ENCODE data around the gene DENND4A.
"Not testable (repeated sequence)": the region's sequence is repeated elsewhere in the genome, so short reads cannot be mapped to it uniquely, and the experiment has no call there.

DENND4A gene

DNA sequence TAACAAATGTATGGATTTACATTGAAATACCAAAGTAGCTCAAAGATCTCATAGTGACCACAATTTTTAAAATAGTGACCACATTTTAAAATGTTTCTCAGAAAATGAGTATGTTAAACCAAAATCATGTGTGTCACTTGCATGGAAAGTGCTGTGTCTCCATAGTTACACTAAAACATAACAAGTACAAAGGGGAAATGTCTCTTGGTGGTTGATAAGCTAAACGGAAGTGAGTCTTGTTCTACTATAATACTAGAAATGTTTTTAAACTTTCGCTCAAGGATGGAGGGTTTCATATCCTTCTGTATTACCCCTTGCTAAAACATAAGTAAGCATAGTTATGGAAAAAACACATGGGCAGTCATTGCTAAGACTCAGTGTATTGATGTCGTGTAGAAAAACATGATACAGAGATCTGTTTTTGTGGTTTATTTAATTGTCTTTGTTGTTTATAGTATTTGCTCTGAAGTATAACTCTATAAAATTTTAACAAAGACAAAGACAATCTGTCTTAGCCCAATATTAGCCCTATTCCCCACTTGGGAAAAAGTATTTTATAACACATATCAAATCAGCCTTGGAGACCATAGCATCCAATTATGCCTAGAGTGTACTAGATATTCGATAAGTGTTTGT, 27.0 kb upstream of the DENND4A start:
- DNase-seq (ENCODE audit: low read depth): peak; percentile 89

DNA sequence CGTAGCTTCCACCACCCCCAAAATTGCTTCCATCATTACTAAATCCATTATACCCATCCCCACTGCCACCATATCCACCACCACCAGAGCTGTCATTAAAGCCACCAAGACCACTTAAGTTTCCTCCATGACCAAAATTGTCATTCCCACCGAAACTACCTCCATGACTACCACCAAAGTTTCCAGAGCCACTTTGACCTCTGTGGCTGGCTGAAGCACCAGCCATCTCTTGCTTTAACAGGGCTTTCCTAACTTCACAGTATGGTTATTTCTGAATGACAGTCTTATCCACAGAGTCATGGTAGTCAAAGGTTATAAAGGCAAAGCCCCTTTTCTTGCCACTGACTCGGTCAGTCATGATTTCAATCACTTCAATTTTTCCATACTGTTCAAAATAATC, 24.3 kb upstream of the DENND4A start:
- H3K4me3 ChIP-seq (ENCODE audit: low read depth, low read length): no peak overlapping the region
- DNase-seq (ENCODE audit: low read depth): no peak
- TF ChIP-seq, protein P1, sequence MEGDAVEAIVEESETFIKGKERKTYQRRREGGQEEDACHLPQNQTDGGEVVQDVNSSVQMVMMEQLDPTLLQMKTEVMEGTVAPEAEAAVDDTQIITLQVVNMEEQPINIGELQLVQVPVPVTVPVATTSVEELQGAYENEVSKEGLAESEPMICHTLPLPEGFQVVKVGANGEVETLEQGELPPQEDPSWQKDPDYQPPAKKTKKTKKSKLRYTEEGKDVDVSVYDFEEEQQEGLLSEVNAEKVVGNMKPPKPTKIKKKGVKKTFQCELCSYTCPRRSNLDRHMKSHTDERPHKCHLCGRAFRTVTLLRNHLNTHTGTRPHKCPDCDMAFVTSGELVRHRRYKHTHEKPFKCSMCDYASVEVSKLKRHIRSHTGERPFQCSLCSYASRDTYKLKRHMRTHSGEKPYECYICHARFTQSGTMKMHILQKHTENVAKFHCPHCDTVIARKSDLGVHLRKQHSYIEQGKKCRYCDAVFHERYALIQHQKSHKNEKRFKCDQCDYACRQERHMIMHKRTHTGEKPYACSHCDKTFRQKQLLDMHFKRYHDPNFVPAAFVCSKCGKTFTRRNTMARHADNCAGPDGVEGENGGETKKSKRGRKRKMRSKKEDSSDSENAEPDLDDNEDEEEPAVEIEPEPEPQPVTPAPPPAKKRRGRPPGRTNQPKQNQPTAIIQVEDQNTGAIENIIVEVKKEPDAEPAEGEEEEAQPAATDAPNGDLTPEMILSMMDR (IDR thresholded peaks at IDR 0.05; ENCODE audit: insufficient read depth, low read depth, low read length, missing control alignments): no peak

More for the DNA sequence above, 27.0 kb upstream of the DENND4A start:
- H3K4me3 ChIP-seq (ENCODE audit: low read depth, low read length): no peak overlapping the region
- TF ChIP-seq, protein P1 (IDR thresholded peaks at IDR 0.05; ENCODE audit: insufficient read depth, low read depth, low read length, missing control alignments): no peak

DNA sequence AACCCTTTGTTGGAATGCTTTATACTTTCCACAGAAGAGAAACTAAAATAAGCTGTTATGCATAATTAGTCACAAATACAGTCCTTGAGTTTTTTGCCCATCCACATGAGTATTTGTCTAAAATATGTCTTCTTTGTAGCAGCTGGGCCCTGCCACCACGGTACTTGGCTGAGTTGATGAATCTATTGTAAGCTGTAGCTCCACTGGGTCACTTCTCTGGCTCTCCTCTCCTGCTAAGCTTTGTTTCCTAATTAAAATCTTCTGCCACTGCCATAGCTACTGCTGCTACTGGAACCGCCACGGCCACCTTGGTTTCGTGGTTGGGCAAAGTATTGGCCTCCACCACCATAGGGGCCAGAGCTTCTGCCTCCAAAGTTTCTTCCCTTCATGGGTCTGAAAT, 23.9 kb upstream of the DENND4A start:
- not testable (repeated sequence) for H3K4me3 ChIP-seq (ENCODE audit: low read depth, low read length); DNase-seq (ENCODE audit: low read depth)

DNA sequence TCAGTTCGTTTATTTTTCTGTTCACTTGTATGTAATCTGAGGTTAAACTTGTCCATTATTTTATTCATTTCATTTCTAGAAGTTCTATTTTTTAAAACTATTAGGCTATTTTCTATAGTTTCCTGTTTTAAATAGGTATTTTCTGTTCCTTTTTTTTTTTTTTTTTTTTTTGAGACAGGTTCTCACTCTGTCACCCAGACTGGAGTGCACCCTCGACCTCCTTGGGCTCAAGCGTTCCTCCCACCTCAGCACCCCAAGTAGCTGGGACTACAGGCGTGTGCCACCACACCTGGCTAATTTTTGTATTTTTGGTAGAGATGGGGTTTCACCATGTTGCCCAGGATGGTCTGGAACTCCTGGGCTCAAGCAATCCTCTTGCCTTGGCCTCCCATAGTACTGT, 22.2 kb upstream of the DENND4A start:
- H3K4me3 ChIP-seq (ENCODE audit: low read depth, low read length): not testable (repeated sequence)
- DNase-seq (ENCODE audit: low read depth): peak; percentile 57

DNA sequence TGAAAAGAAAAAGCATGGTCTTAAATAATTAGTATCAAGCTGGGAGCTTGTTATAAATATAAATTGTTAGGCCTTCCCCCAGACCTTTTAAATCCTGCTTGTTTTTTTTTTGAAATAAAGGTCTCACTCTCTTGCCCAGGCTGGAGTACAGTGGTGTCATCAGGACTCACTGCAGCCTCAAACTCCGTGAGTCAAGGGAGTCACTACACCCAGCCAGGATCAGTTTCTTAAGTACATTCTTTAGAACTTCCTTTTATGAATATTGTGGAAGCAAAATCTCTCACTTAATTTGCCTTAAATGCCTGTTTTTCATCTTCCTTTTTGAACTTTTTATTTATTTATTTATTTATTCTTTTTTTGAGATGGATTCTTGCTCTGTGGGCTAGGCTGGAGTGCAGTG, 20.8 kb upstream of the DENND4A start:
- DNase-seq (ENCODE audit: low read depth): no peak
- TF ChIP-seq, protein P1 (IDR thresholded peaks at IDR 0.05; ENCODE audit: insufficient read depth, low read depth, low read length, missing control alignments): no peak
- no peak overlapping the region for H3K4me3 ChIP-seq (ENCODE audit: low read depth, low read length)

DNA sequence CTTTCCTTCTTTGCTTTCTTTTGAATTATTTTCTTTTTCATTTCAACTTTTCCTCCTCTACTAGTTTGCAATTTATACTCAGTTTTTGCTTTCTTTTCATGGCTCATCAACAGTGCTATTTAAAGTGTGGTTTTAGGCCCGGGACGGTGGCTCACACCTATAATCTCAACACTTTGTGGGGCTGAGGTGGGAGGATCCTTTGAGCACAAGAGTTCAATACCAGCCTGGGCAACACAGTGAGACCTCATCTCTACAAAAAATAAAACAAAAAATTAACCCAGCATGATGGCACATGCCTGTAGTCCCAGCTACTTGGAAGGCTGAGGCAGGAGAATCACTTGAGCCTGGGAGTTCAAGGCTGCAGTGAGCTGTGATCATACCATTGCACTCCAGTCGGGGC, 20.4 kb upstream of the DENND4A start:
- H3K4me3 ChIP-seq (ENCODE audit: low read depth, low read length): no peak overlapping the region
- TF ChIP-seq, protein P1 (IDR thresholded peaks at IDR 0.05; ENCODE audit: insufficient read depth, low read depth, low read length, missing control alignments): no peak
- no peak for DNase-seq (ENCODE audit: low read depth)

DNA sequence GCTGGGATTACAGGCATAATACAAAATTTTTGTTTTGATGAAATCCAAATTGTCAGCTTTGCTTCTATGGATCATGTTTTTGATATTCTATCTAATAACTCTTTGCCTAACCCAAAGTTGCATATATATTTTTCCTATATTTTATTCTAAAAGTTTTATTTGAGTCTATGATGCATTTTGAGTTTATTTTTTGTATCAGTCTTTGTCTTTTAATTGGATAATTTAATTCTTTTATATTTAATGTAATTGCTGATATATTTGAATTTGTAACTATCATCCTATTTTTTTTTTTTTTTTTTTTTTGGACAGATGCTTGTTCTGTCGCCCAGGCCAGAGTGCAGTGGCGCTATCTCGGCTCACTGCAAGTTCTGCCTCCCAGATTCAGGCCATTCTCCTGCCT, 19.7 kb upstream of the DENND4A start:
- DNase-seq (ENCODE audit: low read depth): no peak
- TF ChIP-seq, protein P1 (IDR thresholded peaks at IDR 0.05; ENCODE audit: insufficient read depth, low read depth, low read length, missing control alignments): no peak
- no peak overlapping the region for H3K4me3 ChIP-seq (ENCODE audit: low read depth, low read length)

DNA sequence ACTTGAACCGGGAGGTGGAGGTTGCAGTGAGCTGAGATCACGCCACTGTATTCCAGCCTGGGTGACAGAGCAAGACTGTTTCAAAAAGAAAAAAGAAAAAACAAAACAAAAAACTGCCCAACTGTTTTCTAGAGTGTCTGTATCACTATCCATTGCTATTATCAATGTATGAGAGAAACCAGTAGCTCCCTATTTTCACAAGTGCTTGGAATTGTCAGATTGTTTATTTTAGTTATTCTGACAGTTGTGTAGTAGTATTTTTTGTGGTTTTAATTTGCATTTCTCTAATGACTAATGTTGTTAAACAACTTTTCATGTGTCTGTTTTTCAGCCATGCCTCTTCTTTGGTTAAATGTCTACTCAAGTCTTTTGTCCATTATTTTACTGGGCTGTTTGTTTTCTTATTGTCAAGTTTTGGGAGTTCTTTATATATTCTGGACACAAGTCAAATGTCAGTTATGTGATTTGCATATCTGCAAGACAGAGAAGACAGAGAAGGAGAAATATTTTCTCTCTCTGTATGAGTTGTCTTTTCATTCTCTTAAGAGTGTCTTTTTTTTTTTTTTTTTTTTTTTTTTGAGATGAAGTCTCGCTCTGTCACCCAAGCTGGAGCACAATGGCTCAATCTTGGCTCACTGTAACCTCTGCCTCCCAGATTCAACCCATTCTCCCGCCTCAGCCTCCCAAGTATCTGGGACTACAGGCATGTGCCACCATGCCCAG, 19.1 kb upstream of the DENND4A start:
- not testable (repeated sequence) for H3K4me3 ChIP-seq (ENCODE audit: low read depth, low read length)
- peak; percentile 50 for DNase-seq (ENCODE audit: low read depth)
